Measurements from ENCODE around the gene NVL. TPM values are rescaled to one million over a fixed set of nuclear protein-coding genes. Genes with fewer than 3 reads are reported as not detected.

The NVL gene
- total RNA-seq, 1 donor from 2014 or later = 36.2 TPM

- TF ChIP-seq EZH2 (IDR thresholded peaks at IDR 0.05; ENCODE audit: insufficient read depth, low read length) (no peak), CTCF (IDR thresholded peaks at IDR 0.05; ENCODE audit: insufficient read depth, low read depth, low read length) (no peak)
- Mint-ChIP-seq H3K4me1 (ENCODE audit: low read depth, unreplicated experiment) (peaks cover 5% of the 10 kb centered on the region), H3K27ac (ENCODE audit: unreplicated experiment) (no peak overlapping the region), H3K9me3 (ENCODE audit: unreplicated experiment) (peaks cover 4% of the 10 kb centered on the region), H3K36me3 (ENCODE audit: low read depth, unreplicated experiment) (no peaks in the 10 kb centered on the region), H3K27me3 (ENCODE audit: low read depth, unreplicated experiment) (no peaks in the 10 kb centered on the region), H3K4me3 (ENCODE audit: unreplicated experiment) (no peak overlapping the region)
- no peaks in the 10 kb centered on the region for H3K79me2 ChIP-seq (ENCODE audit: insufficient read depth, low read length)
- DNase-seq (ENCODE audit: low read depth) (no peak), FAIRE-seq (no peak)
- H3K27ac ChIP-seq (ENCODE audit: low read depth, low read length) = no peak overlapping the region
- H3K27me3 ChIP-seq (ENCODE audit: insufficient read depth, low read length) = no peaks in the 10 kb centered on the region
- H3K9ac ChIP-seq (ENCODE audit: low read length) = no peak overlapping the region
- no peaks in the 10 kb centered on the region for H3K36me3 ChIP-seq (ENCODE audit: insufficient read depth, low read length)
- H2AFZ ChIP-seq (ENCODE audit: low read depth, low read length) = no peak overlapping the region
- H3K4me1 ChIP-seq (ENCODE audit: insufficient read depth, low read length) = peaks cover 10% of the 10 kb centered on the region
- no peak overlapping the region for H3K4me3 ChIP-seq (ENCODE audit: insufficient read depth, low read depth, low read length)
- no peaks in the 10 kb centered on the region for H4K20me1 ChIP-seq (ENCODE audit: insufficient read depth, low read length)
- no peak overlapping the region for H3K4me2 ChIP-seq (ENCODE audit: low read length)
- no peaks in the 10 kb centered on the region for H3K9me3 ChIP-seq (ENCODE audit: insufficient read depth, low read depth, low read length)
These were observed 8.3 kb upstream of the NVL start for GRCh38 chr1:224338150-224338838.

- no peaks in the 10 kb centered on the region for H3K27me3 ChIP-seq (ENCODE audit: insufficient read depth, low read length)
- DNase-seq (ENCODE audit: low read depth) (peak; percentile 55), FAIRE-seq (no peak)
- H3K4me3 Mint-ChIP-seq (ENCODE audit: unreplicated experiment) = no peak overlapping the region
- no peaks in the 10 kb centered on the region for H4K20me1 ChIP-seq (ENCODE audit: insufficient read depth, low read length)
- H3K4me3 ChIP-seq (ENCODE audit: insufficient read depth, low read depth, low read length) = no peak overlapping the region
- TF ChIP-seq EZH2 (IDR thresholded peaks at IDR 0.05; ENCODE audit: insufficient read depth, low read length) = no peak
- TF ChIP-seq CTCF (IDR thresholded peaks at IDR 0.05; ENCODE audit: insufficient read depth, low read depth, low read length) = no peak
- H3K9ac ChIP-seq (ENCODE audit: low read length) = peak overlapping the region; percentile 45
- H2AFZ ChIP-seq (ENCODE audit: low read depth, low read length) = no peak overlapping the region
- H3K9me3 ChIP-seq (ENCODE audit: insufficient read depth, low read depth, low read length) = no peaks in the 10 kb centered on the region
- H3K4me1 ChIP-seq (ENCODE audit: insufficient read depth, low read length) = peaks cover 13% of the 10 kb centered on the region
- no peaks in the 10 kb centered on the region for H3K36me3 Mint-ChIP-seq (ENCODE audit: low read depth, unreplicated experiment)
- peak overlapping the region; percentile 18 for H3K27ac ChIP-seq (ENCODE audit: low read depth, low read length)
- peak overlapping the region; percentile 22 for H3K27ac Mint-ChIP-seq (ENCODE audit: unreplicated experiment)
- H3K36me3 ChIP-seq (ENCODE audit: insufficient read depth, low read length) = no peaks in the 10 kb centered on the region
- peak overlapping the region; percentile 56 for H3K4me2 ChIP-seq (ENCODE audit: low read length)
- H3K79me2 ChIP-seq (ENCODE audit: insufficient read depth, low read length) = peaks cover 8% of the 10 kb centered on the region
- H3K9me3 Mint-ChIP-seq (ENCODE audit: unreplicated experiment) = no peaks in the 10 kb centered on the region
- no peaks in the 10 kb centered on the region for H3K27me3 Mint-ChIP-seq (ENCODE audit: low read depth, unreplicated experiment)
- peaks cover 6% of the 10 kb centered on the region for H3K4me1 Mint-ChIP-seq (ENCODE audit: low read depth, unreplicated experiment)
These were observed 4.2 kb upstream of the NVL start for GRCh38 chr1:224333939-224334786.

Data from astrocyte (in vitro differentiated cells and primary cell).